Kidney (tissue), 22 donors: ENCODE results near the gene OR1Q1. TPM values are rescaled to one million over a fixed set of nuclear protein-coding genes. Genes with fewer than 3 reads are reported as not detected.

Experiments
- DNase-seq, 5 donors: peaks; one replicate each; pipeline ENCODE4 v3.0.0-alpha.2; 2013 to 2020
- FAIRE-seq: peaks from 2 replicates; lab custom pipeline; 2012; peaks lifted over from hg19 to GRCh38; lab: Jason Lieb, UNC
- H3K27ac ChIP-seq, 2 donors: one replicate each; pipeline ENCODE4 v1.7.0; 2013; ENCODE audit warnings: low read depth in 2 of 2, low read length in 2 of 2, inconsistent platforms in 1 of 2
- H3K27me3 ChIP-seq: one replicate; pipeline ENCODE4 v1.7.1; 2013; ENCODE audit warnings: low read length, inconsistent platforms; ENCODE audit not compliant: control insufficient read depth, insufficient read depth
- H3K36me3 ChIP-seq, 3 donors: one replicate each; pipeline versions ENCODE4 v1.7.0 to v1.7.1; 2013; ENCODE audit warnings: low read length in 3 of 3, control low read depth in 1 of 3, inconsistent platforms in 1 of 3; ENCODE audit not compliant: insufficient read depth in 3 of 3, control insufficient read depth in 2 of 3
- H3K4me1 ChIP-seq, 3 donors: one replicate each; pipeline versions ENCODE4 v1.7.0 to v1.7.1; 2013; ENCODE audit warnings: low read length in 3 of 3, inconsistent platforms in 1 of 3, low read depth in 1 of 3; ENCODE audit not compliant: control insufficient read depth in 2 of 3, insufficient read depth in 2 of 3
- H3K4me3 ChIP-seq, 3 donors: one replicate each; pipeline versions ENCODE4 v1.7.0 to v1.8.1; 2013; ENCODE audit warnings: low read length in 3 of 3, control low read depth in 1 of 3, inconsistent platforms in 1 of 3
- H3K9ac ChIP-seq, 3 donors: one replicate each; pipeline versions ENCODE4 v1.7.0 to v1.7.1; 2013; ENCODE audit warnings: low read length in 3 of 3, control low read depth in 1 of 3, inconsistent platforms in 1 of 3
- H3K9me3 ChIP-seq, 3 donors: one replicate each; pipeline versions ENCODE4 v1.7.0 to v1.7.1; 2013; ENCODE audit warnings: low read length in 3 of 3, control low read depth in 1 of 3, inconsistent platforms in 1 of 3; ENCODE audit not compliant: control insufficient read depth in 2 of 3, insufficient read depth in 1 of 3
- CTCF ChIP-seq: IDR thresholded peaks from 3 replicates; pipeline ENCODE4 v1.5.1; 2012; ENCODE audit warnings: mild to moderate bottlenecking, moderate library complexity, borderline replicate concordance; ENCODE audit not compliant: insufficient read depth; ENCODE audit errors: extremely low read depth
- intact Hi-C: fragments of 100-400 bp; cut with DNase I; formaldehyde crosslinking; loops from one replicate; pipeline ENCODE4 v1.11.1; 2022
- long read RNA-seq, 10 donors: library from polyadenylated mRNA in 1 of 10; unstranded in 1 of 10; transcript quantifications; one replicate each; pipeline ENCODE4 v2.0.0 and lab custom pipeline, GENCODE V29; 2021 to 2026
- polyA plus RNA-seq: library from polyadenylated mRNA; stranded (reverse); fragments of 350-450 nt; fragmentation: Illumina TruSeq; extraction: RNeasy Lipid Tissue Mini Kit (QIAGEN cat#74804); gene quantifications from one replicate; pipeline ENCODE4 v1.2.3, GENCODE V29; 2014; ENCODE audit warnings: low read depth, low replicate concordance; ENCODE audit not compliant: insufficient read depth
- total RNA-seq: library from RNA; stranded (reverse); fragmentation: NEBNext Ultra II Directional; extraction: Animal tissue kit (Norgen Biotek cat#: 25700); gene quantifications from one replicate; pipeline ENCODE4 v1.2.1, GENCODE V29; 2021
- donor health status: control.
- donor health status: control.
- donor health status: control.
- donor health status: control.
- donor health status: control.
- donor health status: DM: yes; HTN: yes; CAD: no.
- donor health status: Normal renal cell carcinoma (clear cell type).

OR1Q1 gene
- total RNA-seq (not detected), polyA plus RNA-seq (not detected)
- long read RNA-seq, donor 1, result 0 reads
- long read RNA-seq, donor 2, result 0 reads
- long read RNA-seq, donor 3, result 0 reads
- long read RNA-seq, donor 4, result 0 reads
- long read RNA-seq, donor 5, result 0 reads
- long read RNA-seq, donor 6, result 0 reads
- long read RNA-seq, donor 7, result 0 reads
- long read RNA-seq, donor 8, result 0 reads
- long read RNA-seq, donor 9, result 0 reads
- long read RNA-seq, donor 10, result 0 reads

DNA sequence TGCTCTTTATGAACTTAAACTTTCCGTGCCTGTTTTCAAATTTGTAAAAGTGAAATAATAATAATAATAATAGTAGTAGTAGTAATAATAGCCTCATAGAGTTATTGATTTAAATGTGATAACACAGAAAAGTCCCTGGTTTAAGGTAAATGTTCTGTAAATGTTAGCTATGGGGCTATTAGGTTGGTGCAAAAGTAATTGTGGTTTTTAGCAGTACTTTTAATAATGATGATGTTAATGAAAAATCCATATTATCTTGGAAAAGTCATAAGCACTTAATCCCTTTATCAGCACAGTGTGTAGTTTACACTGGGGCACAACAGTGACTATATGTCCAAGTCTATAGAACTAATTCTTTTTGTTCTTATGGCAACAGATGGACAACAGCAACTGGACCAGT is at the start of gene OR1Q1:
Gene OR1Q1 (plus strand): TSS at position 377 of the 400 bp plus-strand sequence. CDS start 0 bp downstream, at position 377.
- DNase-seq (no peak), FAIRE-seq (no peak)
- no peak within 1 kb of the TSS for H3K4me3 ChIP-seq
- H3K4me1 ChIP-seq, result no peaks in the 10 kb centered on the region
- no peak within 1 kb of the TSS for H3K9ac ChIP-seq
- peaks cover 0 to 3% (median 0%) of the 10 kb centered on the region in 3 donors for H3K9me3 ChIP-seq
- intact Hi-C loops, result no loop called here
- H3K27me3 ChIP-seq, result no peaks in the 10 kb centered on the region
- no peak within 1 kb of the TSS for H3K27ac ChIP-seq
- no peak for TF ChIP-seq CTCF
- H3K36me3 ChIP-seq, result no peaks in the 10 kb centered on the region

GRCh38 chr9:122567901-122568300 is 46.6 kb upstream of the OR1Q1 start:
- Histone ChIP-seq H3K27me3 (no peaks in the 10 kb centered on the region), H3K27ac (no peak overlapping the region), H3K4me1 (no peaks in the 10 kb centered on the region), H3K4me3 (no peak overlapping the region), H3K9me3 (no peaks in the 10 kb centered on the region), H3K9ac (no peak overlapping the region), H3K36me3 (no peaks in the 10 kb centered on the region)
- DNase-seq (no peak), FAIRE-seq (no peak)
- no peak for TF ChIP-seq CTCF
- intact Hi-C loops, result no loop called here

GRCh38 chr9:122572456-122572855 is 42.1 kb upstream of the OR1Q1 start:
- no peaks in the 10 kb centered on the region for H3K9me3 ChIP-seq
- intact Hi-C loops, result no loop called here
- FAIRE-seq (no peak), DNase-seq (no peak)
- TF ChIP-seq CTCF, result no peak
- no peaks in the 10 kb centered on the region for H3K36me3 ChIP-seq
- H3K27ac ChIP-seq, result no peak overlapping the region
- no peaks in the 10 kb centered on the region for H3K27me3 ChIP-seq
- H3K4me3 ChIP-seq, result no peak overlapping the region
- H3K9ac ChIP-seq, result no peak overlapping the region
- H3K4me1 ChIP-seq, result no peaks in the 10 kb centered on the region
